Gastrocnemius medialis (tissue), 4 donors: ENCODE measurements around the gene LAMB1. TPM values are rescaled to one million over a fixed set of nuclear protein-coding genes. Genes with fewer than 3 reads are reported as not detected.
"Not testable (repeated sequence)": the region's sequence is repeated elsewhere in the genome, so short reads cannot be mapped to it uniquely, and the experiment has no call there.

Source experiments
- ATAC-seq, 2 donors: fragments of 150-250 bp; one replicate each; pipeline ENCODE4 v1.9.1; 2016
- DNase-seq, 2 donors: peaks; one replicate each; pipeline ENCODE4 v3.0.0-alpha.2; 2019
- H3K27ac ChIP-seq, 4 donors: fragments of 200-600 bp; sonication (generic); 1 replicate in 1 of 4; 2 replicates in 3 of 4; pipeline ENCODE4 v1.5.1; 2016 to 2018; ENCODE audit warnings: mild to moderate bottlenecking in 2 of 4, moderate library complexity in 1 of 4
- H3K27me3 ChIP-seq, 3 donors: fragments of 200-600 bp; sonication (generic) in 2 of 3; 1 replicate in 1 of 3; 2 replicates in 2 of 3; pipeline versions ENCODE4 v1.5.1 to v1.6.0; 2016 to 2019; ENCODE audit warnings: mild to moderate bottlenecking in 1 of 3, moderate library complexity in 1 of 3
- H3K36me3 ChIP-seq, 2 donors: fragments of 200-600 bp; sonication (generic) in 1 of 2; one replicate each; pipeline ENCODE4 v1.5.1; 2017 to 2018
- H3K4me1 ChIP-seq, 2 donors: fragments of 200-600 bp; sonication (generic) in 1 of 2; one replicate each; pipeline ENCODE4 v1.5.1; 2016 to 2017; ENCODE audit warnings: mild to moderate bottlenecking in 2 of 2
- H3K4me3 ChIP-seq, 4 donors: fragments of 200-600 bp; sonication (generic) in 3 of 4; 1 replicate in 1 of 4; 2 replicates in 3 of 4; pipeline ENCODE4 v1.5.1; 2016 to 2019; ENCODE audit warnings: mild to moderate bottlenecking in 2 of 4
- H3K9me3 ChIP-seq, 3 donors: fragments of 200-600 bp; sonication (generic) in 2 of 3; 1 replicate in 1 of 3; 2 replicates in 2 of 3; pipeline ENCODE4 v1.5.1; 2016 to 2019
- CTCF ChIP-seq, 5 experiments: fragments of 450-650 bp in 3 of 5; fragments of 200-600 bp in 2 of 5; sonication (generic) in 2 of 5; IDR thresholded peaks in 4 of 5; conservative IDR thresholded peaks in 1 of 5; 1 replicate in 4 of 5; 2 replicates in 1 of 5; pipeline ENCODE4 v1.5.1; 2016 to 2019; ENCODE audit warnings: antibody characterized with exemption in 5 of 5, mild to moderate bottlenecking in 3 of 5, moderate library complexity in 3 of 5
- POLR2A ChIP-seq, 2 donors: fragments of 450-650 bp; IDR thresholded peaks; one replicate each; pipeline ENCODE4 v1.6.1; 2017; ENCODE audit warnings: antibody characterized with exemption in 2 of 2, mild to moderate bottlenecking in 2 of 2, moderate library complexity in 2 of 2
- in situ Hi-C, 4 donors: fragments of 200-750 bp; cut with MboI; loops; one replicate each; pipeline versions ENCODE4 v1.15.0 to v1.8.0; 2017; ENCODE audit warnings: low sequenced_read_pairs in 4 of 4
- intact Hi-C: fragments of 100-400 bp; cut with DNase I; formaldehyde crosslinking; loops from one replicate; pipeline ENCODE4 v1.15.1; 2023; ENCODE audit warnings: low total_unique reads
- total RNA-seq, 4 donors: library from RNA; depleted of rRNA; stranded (reverse); fragments of >200 nt; gene quantifications; one replicate each; pipeline versions ENCODE4 v1.1.0 to v1.2.3, GENCODE V29; 2016

Gene LAMB1
- total RNA-seq, 4 donors from 2014 or later = 14.5 to 56.6 (median 29.8) TPM

GRCh38 chr7:107922886-107923285, 80.1 kb downstream of the LAMB1 start:
- peak overlapping the region in 1 of 4 donors; percentile 26 for H3K27ac ChIP-seq
- H3K9me3 ChIP-seq = no peaks in the 10 kb centered on the region
- TF ChIP-seq CTCF (IDR thresholded peaks at IDR 0.05 in 4 of 5, conservative IDR thresholded peaks at IDR 0.05 in 1 of 5) = no peak
- TF ChIP-seq POLR2A (IDR thresholded peaks at IDR 0.05) = no peak
- in situ Hi-C loops (no loop called here), intact Hi-C loops (no loop called here)
- H3K27me3 ChIP-seq = no peaks in the 10 kb centered on the region
- ATAC-seq = no peak
- DNase-seq = no peak
- H3K4me3 ChIP-seq = no peak overlapping the region
- no peaks in the 10 kb centered on the region for H3K4me1 ChIP-seq
- H3K36me3 ChIP-seq = peaks cover 4 to 79% of the 10 kb centered on the region in 2 donors

GRCh38 chr7:107921826-107922225, 81.1 kb downstream of the LAMB1 start:
- H3K4me1 ChIP-seq, H3K27ac ChIP-seq, H3K4me3 ChIP-seq, ATAC-seq, intact Hi-C loops, H3K27me3 ChIP-seq, DNase-seq, in situ Hi-C loops, H3K9me3 ChIP-seq: not testable (repeated sequence)
- H3K36me3 ChIP-seq = peaks cover 4 to 88% of the 10 kb centered on the region in 2 donors

- in situ Hi-C loops = no loop called here
- intact Hi-C loops = no loop called here
- no peak for ATAC-seq
Observed at GRCh38 chr7:107920048-107920772, 82.8 kb downstream of the LAMB1 start.

GRCh38 chr7:107918948-107919347, 84.0 kb downstream of the LAMB1 start:
- DNase-seq (no peak), ATAC-seq (no peak)
- Histone ChIP-seq H3K4me1 (no peaks in the 10 kb centered on the region), H3K9me3 (no peaks in the 10 kb centered on the region), H3K27me3 (no peaks in the 10 kb centered on the region), H3K36me3 (peaks cover 4 to 75% of the 10 kb centered on the region in 2 donors), H3K4me3 (no peak overlapping the region), H3K27ac (no peak overlapping the region)
- TF ChIP-seq CTCF (IDR thresholded peaks at IDR 0.05 in 4 of 5, conservative IDR thresholded peaks at IDR 0.05 in 1 of 5) = no peak
- TF ChIP-seq POLR2A (IDR thresholded peaks at IDR 0.05) = no peak
- intact Hi-C loops = no loop called here
- in situ Hi-C loops = no loop called here

More at GRCh38 chr7:107920048-107920772, 82.8 kb downstream of the LAMB1 start:
- TF ChIP-seq CTCF (IDR thresholded peaks at IDR 0.05 in 4 of 5, conservative IDR thresholded peaks at IDR 0.05 in 1 of 5) (no peak), POLR2A (IDR thresholded peaks at IDR 0.05) (no peak)
- no peaks in the 10 kb centered on the region for H3K9me3 ChIP-seq
- no peaks in the 10 kb centered on the region for H3K4me1 ChIP-seq
- no peak overlapping the region for H3K4me3 ChIP-seq
- DNase-seq = no peak
- H3K27me3 ChIP-seq = no peaks in the 10 kb centered on the region
- peaks cover 4 to 88% of the 10 kb centered on the region in 2 donors for H3K36me3 ChIP-seq
- no peak overlapping the region for H3K27ac ChIP-seq

- DNase-seq = no peak
- Histone ChIP-seq H3K36me3 (peaks cover 4 to 66% of the 10 kb centered on the region in 2 donors), H3K27ac (peak overlapping the region in 1 of 4 donors; percentile 29), H3K4me1 (no peaks in the 10 kb centered on the region), H3K4me3 (no peak overlapping the region), H3K9me3 (no peaks in the 10 kb centered on the region), H3K27me3 (no peaks in the 10 kb centered on the region)
- ATAC-seq = peak; percentile 30 to 49
- TF ChIP-seq CTCF (IDR thresholded peaks at IDR 0.05 in 4 of 5, conservative IDR thresholded peaks at IDR 0.05 in 1 of 5) (no peak), POLR2A (IDR thresholded peaks at IDR 0.05) (no peak)
- in situ Hi-C loops (no loop called here), intact Hi-C loops (no loop called here)
Observed at GRCh38 chr7:107917763-107918651, 85.0 kb downstream of the LAMB1 start.
